Measurements from ENCODE around the gene CDH2. TPM values are rescaled to one million over a fixed set of nuclear protein-coding genes. Genes with fewer than 3 reads are reported as not detected.

The CDH2 gene
- total RNA-seq, 5 donors from 2014 or later (not counting 1 experiment from before 2014, with no cell fraction given) = 0.16 to 0.76 (median 0.33) TPM; not detected in 1

DNA sequence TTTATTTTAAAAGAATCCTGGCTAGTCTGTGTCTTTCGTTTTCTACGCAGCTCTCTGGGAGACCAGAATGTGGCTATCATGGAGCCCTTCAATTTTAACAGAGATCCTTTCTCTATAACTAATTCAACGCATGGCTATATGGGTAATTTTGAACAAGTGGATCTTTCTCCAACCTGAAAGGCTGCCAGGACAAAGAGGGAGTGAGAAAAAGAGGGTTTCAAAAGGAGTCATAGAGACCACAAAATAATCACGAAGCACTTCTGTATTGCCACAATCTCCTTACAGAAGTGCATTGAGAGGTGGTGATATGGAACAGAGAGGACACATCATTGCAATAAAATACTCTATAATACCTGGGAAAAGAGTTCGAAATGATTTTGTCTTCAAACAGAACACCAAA lies 21.7 kb upstream of the CDH2 start:
- H3K27me3 Mint-ChIP-seq = no peaks in the 10 kb centered on the region
- no peaks in the 10 kb centered on the region for H3K4me1 Mint-ChIP-seq
- H3K9me3 Mint-ChIP-seq = peaks cover 4 to 8% (median 7%) of the 10 kb centered on the region in 3 donors
- no peak overlapping the region for H3K27ac Mint-ChIP-seq
- Histone ChIP-seq H3K4me1 (ENCODE audit: control insufficient read depth in 1 of 2, extremely low read depth in 1 of 2, insufficient read depth in 2 of 2, low read length in 2 of 2) (no peaks in the 10 kb centered on the region), H3K27ac (ENCODE audit: low read length) (no peak overlapping the region), H3K36me3 (ENCODE audit: control insufficient read depth in 2 of 2, extremely low read depth in 1 of 2, insufficient read depth in 1 of 2, low read length in 1 of 2) (no peaks in the 10 kb centered on the region), H3K4me3 (ENCODE audit: control insufficient read depth in 1 of 2, extremely low read depth in 1 of 2, low read length in 1 of 2) (no peak overlapping the region), H3K27me3 (replicated peaks in 1 of 2; ENCODE audit: control insufficient read depth in 2 of 2, extremely low read depth in 1 of 2, insufficient read depth in 2 of 2, low read length in 1 of 2) (no peaks in the 10 kb centered on the region), H3K9me3 (no peaks in the 10 kb centered on the region)
- ChIA-PET POLR2A (no interaction called here), CTCF (no interaction called here)
- ATAC-seq (replicated peaks in 1 of 4) (no peak), DNase-seq (no peak)
- H3K36me3 Mint-ChIP-seq = no peaks in the 10 kb centered on the region
- no CpG with 5 or more reads among the region's 5 CpGs for WGBS (ENCODE audit: insufficient coverage)
- no peak overlapping the region for H3K4me3 Mint-ChIP-seq

DNA sequence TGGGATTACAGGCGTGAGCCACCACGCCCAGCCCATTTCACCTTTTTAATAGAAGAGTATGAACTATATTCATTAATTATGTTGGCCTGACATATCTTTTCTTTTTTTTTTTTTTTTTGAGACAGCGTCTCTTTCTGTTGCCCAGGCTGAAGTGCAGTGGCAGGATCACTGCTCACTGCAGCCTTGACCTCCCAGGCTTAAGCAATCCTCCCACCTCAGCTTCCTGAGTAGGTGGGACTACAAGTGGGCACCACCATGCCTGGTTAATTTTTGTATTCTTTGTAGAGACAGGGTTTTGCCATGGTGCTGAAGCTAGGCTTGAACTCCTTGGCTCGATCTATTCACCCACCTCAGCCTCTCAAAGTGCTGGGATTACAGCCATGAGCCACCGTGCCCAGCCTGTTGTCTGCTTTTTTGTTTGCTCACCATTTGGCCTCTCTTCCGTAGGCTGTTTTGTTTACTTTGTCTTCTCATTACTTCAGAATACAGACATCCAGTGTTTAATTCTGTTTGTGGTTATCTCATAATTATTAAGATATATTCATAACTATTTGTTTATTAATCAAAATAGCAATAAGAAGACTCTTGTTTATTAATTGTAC lies 16.3 kb upstream of the CDH2 start:
- DNase-seq (no peak), ATAC-seq (replicated peaks in 1 of 4) (no peak)
- Histone ChIP-seq H3K36me3 (ENCODE audit: control insufficient read depth in 2 of 2, extremely low read depth in 1 of 2, insufficient read depth in 1 of 2, low read length in 1 of 2) (no peaks in the 10 kb centered on the region), H3K27me3 (replicated peaks in 1 of 2; ENCODE audit: control insufficient read depth in 2 of 2, extremely low read depth in 1 of 2, insufficient read depth in 2 of 2, low read length in 1 of 2) (no peaks in the 10 kb centered on the region), H3K4me3 (ENCODE audit: control insufficient read depth in 1 of 2, extremely low read depth in 1 of 2, low read length in 1 of 2) (no peak overlapping the region), H3K9me3 (no peaks in the 10 kb centered on the region), H3K4me1 (ENCODE audit: control insufficient read depth in 1 of 2, extremely low read depth in 1 of 2, insufficient read depth in 2 of 2, low read length in 2 of 2) (no peaks in the 10 kb centered on the region), H3K27ac (ENCODE audit: low read length) (no peak overlapping the region)
- Mint-ChIP-seq H3K27me3 (no peaks in the 10 kb centered on the region), H3K27ac (no peak overlapping the region), H3K36me3 (no peaks in the 10 kb centered on the region), H3K4me1 (no peaks in the 10 kb centered on the region), H3K4me3 (no peak overlapping the region), H3K9me3 (peaks cover 3 to 5% (median 3%) of the 10 kb centered on the region in 3 donors)
- CTCF ChIA-PET = no interaction called here
- no CpG with 5 or more reads among the region's 6 CpGs for WGBS (ENCODE audit: insufficient coverage)
- POLR2A ChIA-PET = interaction anchor here (0.7 kb wide), 2 partner anchors 14 to 1448 kb away, joined by 6 to 10 read pairs; no protein-coding TSS in a partner anchor

DNA sequence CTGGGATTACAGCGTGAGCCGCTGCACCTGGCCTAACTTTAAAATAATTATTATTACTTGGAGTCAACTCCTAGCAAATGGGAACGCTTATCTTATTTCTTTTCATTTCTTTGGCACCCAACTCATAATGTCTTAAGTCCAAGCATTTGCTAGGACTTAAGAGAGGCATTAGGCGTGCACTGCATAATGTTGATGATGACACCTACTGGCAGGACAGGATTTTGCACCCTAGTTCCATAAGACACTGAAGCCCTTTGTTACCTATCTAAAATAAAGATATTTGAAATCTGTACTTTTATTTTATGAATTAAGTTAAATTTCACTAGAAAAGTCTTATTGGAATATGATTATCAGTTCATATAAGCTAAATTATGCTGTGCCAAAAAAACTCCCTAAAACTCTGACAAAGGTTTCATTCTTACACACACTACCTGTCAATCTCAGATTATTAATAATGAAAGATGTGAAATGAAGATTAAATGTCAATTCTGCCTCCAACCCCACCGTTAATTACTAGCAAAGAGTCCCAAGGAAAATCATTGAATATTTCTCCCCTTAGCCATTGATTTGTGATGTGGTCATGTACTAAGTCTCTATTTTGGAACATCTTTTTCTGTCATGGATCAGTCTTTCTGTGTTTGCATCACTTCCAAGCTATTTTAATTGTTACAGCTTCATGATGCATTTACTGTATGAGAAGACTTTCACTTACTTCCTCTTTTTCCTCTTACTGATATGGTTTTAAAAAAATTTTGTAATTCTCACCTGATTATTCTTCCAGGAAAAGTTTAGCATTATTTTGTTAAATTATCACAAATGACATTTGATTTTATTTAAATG lies 12.7 kb upstream of the CDH2 start:
- Mint-ChIP-seq H3K4me1 (no peaks in the 10 kb centered on the region), H3K4me3 (no peak overlapping the region), H3K27me3 (no peaks in the 10 kb centered on the region), H3K9me3 (peaks cover 2 to 3% (median 3%) of the 10 kb centered on the region in 3 donors), H3K27ac (no peak overlapping the region), H3K36me3 (no peaks in the 10 kb centered on the region)
- ChIA-PET CTCF (interaction anchor here in 1 of 2 donors (0.6 kb wide), 1 partner anchor 176 kb away, joined by 3 read pairs; no protein-coding TSS in a partner anchor), POLR2A (no interaction called here)
- WGBS (ENCODE audit: insufficient coverage) = no CpG with 5 or more reads among the region's 5 CpGs
- Histone ChIP-seq H3K9me3 (no peaks in the 10 kb centered on the region), H3K27ac (ENCODE audit: low read length) (no peak overlapping the region), H3K36me3 (ENCODE audit: control insufficient read depth in 2 of 2, extremely low read depth in 1 of 2, insufficient read depth in 1 of 2, low read length in 1 of 2) (no peaks in the 10 kb centered on the region), H3K4me1 (ENCODE audit: control insufficient read depth in 1 of 2, extremely low read depth in 1 of 2, insufficient read depth in 2 of 2, low read length in 2 of 2) (no peaks in the 10 kb centered on the region), H3K4me3 (ENCODE audit: control insufficient read depth in 1 of 2, extremely low read depth in 1 of 2, low read length in 1 of 2) (no peak overlapping the region), H3K27me3 (replicated peaks in 1 of 2; ENCODE audit: control insufficient read depth in 2 of 2, extremely low read depth in 1 of 2, insufficient read depth in 2 of 2, low read length in 1 of 2) (no peaks in the 10 kb centered on the region)
- no peak for ATAC-seq (replicated peaks in 1 of 4)
- peak in 1 of 35 experiments; percentile 8 for DNase-seq

- H3K36me3 Mint-ChIP-seq = no peaks in the 10 kb centered on the region
- no peaks in the 10 kb centered on the region for H3K36me3 ChIP-seq (ENCODE audit: control insufficient read depth in 2 of 2, extremely low read depth in 1 of 2, insufficient read depth in 1 of 2, low read length in 1 of 2)
- H3K4me1 ChIP-seq (ENCODE audit: control insufficient read depth in 1 of 2, extremely low read depth in 1 of 2, insufficient read depth in 2 of 2, low read length in 2 of 2) = no peaks in the 10 kb centered on the region
- H3K27me3 ChIP-seq (replicated peaks in 1 of 2; ENCODE audit: control insufficient read depth in 2 of 2, extremely low read depth in 1 of 2, insufficient read depth in 2 of 2, low read length in 1 of 2) = no peaks in the 10 kb centered on the region
- H3K4me3 ChIP-seq (ENCODE audit: control insufficient read depth in 1 of 2, extremely low read depth in 1 of 2, low read length in 1 of 2) = no peak overlapping the region
- no peak overlapping the region for H3K4me3 Mint-ChIP-seq
- CTCF ChIA-PET = no interaction called here
- H3K4me1 Mint-ChIP-seq = no peaks in the 10 kb centered on the region
- peaks cover 0 to 6% of the 10 kb centered on the region in 2 donors for H3K27me3 Mint-ChIP-seq
- WGBS (ENCODE audit: insufficient coverage) = 40% methylated on average over 1 of the region's 3 CpGs
- H3K9me3 ChIP-seq = no peaks in the 10 kb centered on the region
- H3K27ac ChIP-seq (ENCODE audit: low read length) = no peak overlapping the region
- no peak overlapping the region for H3K27ac Mint-ChIP-seq
- DNase-seq = no peak
- POLR2A ChIA-PET = no interaction called here
- H3K9me3 Mint-ChIP-seq = peaks cover 0 to 3% (median 3%) of the 10 kb centered on the region in 3 donors
- ATAC-seq (replicated peaks in 1 of 4) = no peak
Observed at GRCh38 chr18:28185121-28185520, 8.2 kb upstream of the CDH2 start.

GRCh38 chr18:28183418-28184078 lies 6.6 kb upstream of the CDH2 start:
- DNase-seq (no peak), ATAC-seq (replicated peaks in 1 of 4) (no peak)
- Histone ChIP-seq H3K9me3 (no peaks in the 10 kb centered on the region), H3K4me3 (ENCODE audit: control insufficient read depth in 1 of 2, extremely low read depth in 1 of 2, low read length in 1 of 2) (no peak overlapping the region), H3K36me3 (ENCODE audit: control insufficient read depth in 2 of 2, extremely low read depth in 1 of 2, insufficient read depth in 1 of 2, low read length in 1 of 2) (no peaks in the 10 kb centered on the region), H3K27ac (ENCODE audit: low read length) (no peak overlapping the region), H3K4me1 (ENCODE audit: control insufficient read depth in 1 of 2, extremely low read depth in 1 of 2, insufficient read depth in 2 of 2, low read length in 2 of 2) (no peaks in the 10 kb centered on the region), H3K27me3 (replicated peaks in 1 of 2; ENCODE audit: control insufficient read depth in 2 of 2, extremely low read depth in 1 of 2, insufficient read depth in 2 of 2, low read length in 1 of 2) (no peaks in the 10 kb centered on the region)
- no peak overlapping the region for H3K27ac Mint-ChIP-seq
- ChIA-PET POLR2A (no interaction called here), CTCF (no interaction called here)
- no peak overlapping the region for H3K4me3 Mint-ChIP-seq
- 88% methylated on average over 1 of the region's 4 CpGs for WGBS (ENCODE audit: insufficient coverage)
- no peaks in the 10 kb centered on the region for H3K9me3 Mint-ChIP-seq
- no peaks in the 10 kb centered on the region for H3K36me3 Mint-ChIP-seq
- peaks cover 10 to 12% of the 10 kb centered on the region in 2 donors for H3K27me3 Mint-ChIP-seq
- peaks cover 0 to 1% (median 0%) of the 10 kb centered on the region in 3 donors for H3K4me1 Mint-ChIP-seq

DNA sequence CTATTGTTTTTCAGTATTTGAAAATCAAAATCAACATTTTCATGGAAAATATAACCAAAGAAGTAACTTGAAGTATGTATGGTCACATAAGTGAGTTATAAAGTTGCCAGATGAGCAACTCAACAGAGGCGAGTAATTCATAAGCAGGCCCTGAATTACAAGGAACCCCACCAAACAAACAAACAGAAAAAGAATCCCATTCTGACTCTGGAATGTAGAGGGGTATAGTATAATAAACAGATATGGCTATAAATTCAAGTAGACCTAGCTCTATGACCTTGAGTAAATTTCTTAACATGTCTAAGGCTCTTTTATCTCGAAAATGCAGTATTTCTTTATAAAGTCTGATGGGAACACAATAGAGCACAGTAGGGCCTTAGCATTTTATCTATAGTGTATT lies 4.7 kb upstream of the CDH2 start:
- Histone ChIP-seq H3K4me1 (ENCODE audit: control insufficient read depth in 1 of 2, extremely low read depth in 1 of 2, insufficient read depth in 2 of 2, low read length in 2 of 2) (peaks cover 2 to 3% of the 10 kb centered on the region in 2 experiments), H3K27ac (ENCODE audit: low read length) (no peak overlapping the region), H3K9me3 (no peaks in the 10 kb centered on the region), H3K4me3 (ENCODE audit: control insufficient read depth in 1 of 2, extremely low read depth in 1 of 2, low read length in 1 of 2) (no peak overlapping the region), H3K36me3 (ENCODE audit: control insufficient read depth in 2 of 2, extremely low read depth in 1 of 2, insufficient read depth in 1 of 2, low read length in 1 of 2) (no peaks in the 10 kb centered on the region), H3K27me3 (replicated peaks in 1 of 2; ENCODE audit: control insufficient read depth in 2 of 2, extremely low read depth in 1 of 2, insufficient read depth in 2 of 2, low read length in 1 of 2) (peaks cover 0 to 9% of the 10 kb centered on the region in 2 experiments)
- DNase-seq (no peak), ATAC-seq (replicated peaks in 1 of 4) (no peak)
- Mint-ChIP-seq H3K36me3 (no peaks in the 10 kb centered on the region), H3K4me3 (no peak overlapping the region), H3K4me1 (peaks cover 0 to 7% (median 3%) of the 10 kb centered on the region in 3 donors), H3K9me3 (no peaks in the 10 kb centered on the region), H3K27me3 (peaks cover 16 to 18% of the 10 kb centered on the region in 2 donors), H3K27ac (no peak overlapping the region)
- CTCF ChIA-PET = no interaction called here
- POLR2A ChIA-PET = no interaction called here
- no CpG with 5 or more reads among the region's 2 CpGs for WGBS (ENCODE audit: insufficient coverage)

Measured in T-cell (primary cell).